GM18868 (cell line): ENCODE results near the gene CLASP2.
A peak's percentile ranks its signal among the peaks of the same experiment; 100 is the strongest.

Experiments used
- ATAC-seq: cut with Tn5 transposase; IDR thresholded peaks from one replicate; pipeline ENCODE4 v1.9.1; 2021; ENCODE audit warnings: mild to moderate bottlenecking, moderate library complexity; ENCODE audit not compliant: unreplicated experiment

The CLASP2 gene

GRCh38 chr3:33639889-33640288 lies 78.2 kb downstream of the CLASP2 start:
- ATAC-seq = no peak

GRCh38 chr3:33637482-33637881 lies 80.6 kb downstream of the CLASP2 start:
- no peak for ATAC-seq

GRCh38 chr3:33636125-33636850 lies 81.8 kb downstream of the CLASP2 start:
- peak; percentile 54 for ATAC-seq

GRCh38 chr3:33634262-33634661 lies 83.8 kb downstream of the CLASP2 start:
- ATAC-seq = no peak

GRCh38 chr3:33629219-33629618 lies 88.8 kb downstream of the CLASP2 start:
- ATAC-seq = no peak

- ATAC-seq = no peak
Observed at GRCh38 chr3:33624756-33625155, 93.3 kb downstream of the CLASP2 start.

- ATAC-seq = no peak
Observed at GRCh38 chr3:33613041-33613440, 105.0 kb downstream of the CLASP2 start.

GRCh38 chr3:33612607-33613006 lies 105.4 kb downstream of the CLASP2 start:
- no peak for ATAC-seq

- no peak for ATAC-seq
Observed at GRCh38 chr3:33602829-33603228, 115.2 kb downstream of the CLASP2 start.

- no peak for ATAC-seq
Observed at GRCh38 chr3:33597257-33597689, 120.8 kb downstream of the CLASP2 start.

GRCh38 chr3:33592999-33593398 lies 125.1 kb downstream of the CLASP2 start:
- no peak for ATAC-seq

GRCh38 chr3:33590541-33590940 lies 127.5 kb downstream of the CLASP2 start:
- ATAC-seq = no peak

- no peak for ATAC-seq
Observed at GRCh38 chr3:33586402-33586801, 131.7 kb downstream of the CLASP2 start.

- no peak for ATAC-seq
Observed at GRCh38 chr3:33582234-33582633, 135.8 kb downstream of the CLASP2 start.

- ATAC-seq = no peak
Observed at GRCh38 chr3:33581666-33582065, 136.4 kb downstream of the CLASP2 start.

- ATAC-seq = no peak
Observed at GRCh38 chr3:33579840-33580239, 138.2 kb downstream of the CLASP2 start.

GRCh38 chr3:33579178-33579510 lies 138.9 kb downstream of the CLASP2 start:
- ATAC-seq = no peak

- ATAC-seq = no peak
Observed at GRCh38 chr3:33578325-33579177, 139.5 kb downstream of the CLASP2 start.

GRCh38 chr3:33577588-33577987 lies 140.5 kb downstream of the CLASP2 start:
- no peak for ATAC-seq

- ATAC-seq = no peak
Observed at GRCh38 chr3:33577173-33577572, 140.9 kb downstream of the CLASP2 start.

- ATAC-seq = no peak
Observed at GRCh38 chr3:33575311-33575710, 142.7 kb downstream of the CLASP2 start.

- ATAC-seq = no peak
Observed at GRCh38 chr3:33557829-33558228, 160.2 kb downstream of the CLASP2 start.
